ENCODE results near the gene MIF.
"Not testable (repeated sequence)": the region's sequence is repeated elsewhere in the genome, so short reads cannot be mapped to it uniquely, and the experiment has no call there.

The MIF gene

GRCh38 chr22:23904573-23905254 is 10.5 kb downstream of the MIF start:
- DNase-seq = no peak

- no peak for DNase-seq
These were observed 12.5 kb downstream of the MIF start for GRCh38 chr22:23906641-23907040.

- DNase-seq = not testable (repeated sequence)
These were observed 13.2 kb downstream of the MIF start for GRCh38 chr22:23907423-23907822.

- no peak for DNase-seq
These were observed 14.5 kb downstream of the MIF start for GRCh38 chr22:23908587-23909205.

- no peak for DNase-seq
These were observed 15.2 kb downstream of the MIF start for GRCh38 chr22:23909296-23909898.

GRCh38 chr22:23910496-23911190 is 16.5 kb downstream of the MIF start:
- DNase-seq = no peak

GRCh38 chr22:23911318-23911980 is 17.3 kb downstream of the MIF start:
- DNase-seq = no peak

- no peak for DNase-seq
These were observed 18.2 kb downstream of the MIF start for GRCh38 chr22:23912293-23912903.

- no peak for DNase-seq
These were observed 19.1 kb downstream of the MIF start for GRCh38 chr22:23913306-23913660.

GRCh38 chr22:23913661-23914353 is 19.6 kb downstream of the MIF start:
- peak; percentile 97 for DNase-seq

GRCh38 chr22:23915290-23915689 is 21.1 kb downstream of the MIF start:
- DNase-seq = no peak

- not testable (repeated sequence) for DNase-seq
These were observed 26.1 kb downstream of the MIF start for GRCh38 chr22:23920267-23920611.

GRCh38 chr22:23921586-23922201 is 27.5 kb downstream of the MIF start:
- not testable (repeated sequence) for DNase-seq

- DNase-seq = no peak
These were observed 28.7 kb downstream of the MIF start for GRCh38 chr22:23922921-23923320.

- no peak for DNase-seq
These were observed 30.9 kb downstream of the MIF start for GRCh38 chr22:23925020-23925606.

- DNase-seq = no peak
These were observed 32.4 kb downstream of the MIF start for GRCh38 chr22:23926561-23926960.

- no peak for DNase-seq
These were observed 44.3 kb downstream of the MIF start for GRCh38 chr22:23938328-23939016.

GRCh38 chr22:23939017-23939357 is 44.8 kb downstream of the MIF start:
- no peak for DNase-seq

- DNase-seq = not testable (repeated sequence)
These were observed 46.0 kb downstream of the MIF start for GRCh38 chr22:23940166-23940565.
